Measurements from ENCODE around the gene PNPLA3. TPM values are rescaled to one million over a fixed set of nuclear protein-coding genes. Genes with fewer than 3 reads are reported as not detected.

PNPLA3 gene
- polyA plus RNA-seq, 1 donor from 2014 or later, result not detected

GRCh38 chr22:43955040-43955882 is 31.7 kb downstream of the PNPLA3 start, which contains the start of gene SAMM50:
Gene SAMM50, plus strand, starts transcription at chr22:43955442. Its CDS starts 136 bp downstream, at chr22:43955578.
- Mint-ChIP-seq H3K27ac (peak within 1 kb of the TSS; percentile 88 to 96 (median 91)), H3K4me3 (peak within 1 kb of the TSS; percentile 94 to 100 (median 98)), H3K9me3 (no peaks in the 10 kb centered on the region), H3K36me3 (peaks cover 10% of the 10 kb centered on the region), H3K27me3 (peaks cover 5% of the 10 kb centered on the region), H3K4me1 (peaks cover 19 to 29% (median 22%) of the 10 kb centered on the region in 3 donors)

GRCh38 chr22:43955883-43956782 is 32.5 kb downstream of the PNPLA3 start:
- peaks cover 19 to 29% (median 25%) of the 10 kb centered on the region in 3 donors for H3K4me1 Mint-ChIP-seq
- no peaks in the 10 kb centered on the region for H3K9me3 Mint-ChIP-seq
- peaks cover 5% of the 10 kb centered on the region for H3K27me3 Mint-ChIP-seq
- H3K27ac Mint-ChIP-seq, result peak overlapping the region; percentile 88 to 96 (median 91)
- H3K4me3 Mint-ChIP-seq, result peak overlapping the region; percentile 94 to 100 (median 98)
- H3K36me3 Mint-ChIP-seq, result peaks cover 10% of the 10 kb centered on the region

- H3K36me3 Mint-ChIP-seq, result peaks cover 10% of the 10 kb centered on the region
- peak overlapping the region; percentile 58 to 100 (median 96) for H3K4me3 Mint-ChIP-seq
- peak overlapping the region in 1 of 3 donors; percentile 67 for H3K27ac Mint-ChIP-seq
- H3K27me3 Mint-ChIP-seq, result peaks cover 5% of the 10 kb centered on the region
- peaks cover 19 to 29% (median 25%) of the 10 kb centered on the region in 3 donors for H3K4me1 Mint-ChIP-seq
- no peaks in the 10 kb centered on the region for H3K9me3 Mint-ChIP-seq
These were observed 33.3 kb downstream of the PNPLA3 start for GRCh38 chr22:43956805-43957463.

GRCh38 chr22:43957871-43958270 is 34.3 kb downstream of the PNPLA3 start:
- Mint-ChIP-seq H3K9me3 (no peaks in the 10 kb centered on the region), H3K4me3 (peak overlapping the region; percentile 12 to 64 (median 40)), H3K27ac (no peak overlapping the region), H3K4me1 (peaks cover 19 to 29% (median 25%) of the 10 kb centered on the region in 3 donors), H3K27me3 (peaks cover 5% of the 10 kb centered on the region), H3K36me3 (peaks cover 8% of the 10 kb centered on the region)

- Mint-ChIP-seq H3K27me3 (no peaks in the 10 kb centered on the region), H3K36me3 (peaks cover 15% of the 10 kb centered on the region), H3K4me1 (peaks cover 0 to 4% (median 0%) of the 10 kb centered on the region in 3 donors), H3K9me3 (no peaks in the 10 kb centered on the region), H3K4me3 (no peak overlapping the region), H3K27ac (no peak overlapping the region)
These were observed 40.8 kb downstream of the PNPLA3 start for GRCh38 chr22:43964314-43964857.

GRCh38 chr22:43967069-43967468 is 43.5 kb downstream of the PNPLA3 start:
- Mint-ChIP-seq H3K27ac (no peak overlapping the region), H3K27me3 (no peaks in the 10 kb centered on the region), H3K4me1 (peaks cover 0 to 4% (median 0%) of the 10 kb centered on the region in 3 donors), H3K9me3 (no peaks in the 10 kb centered on the region), H3K4me3 (no peak overlapping the region), H3K36me3 (peaks cover 17% of the 10 kb centered on the region)

GRCh38 chr22:43968614-43969013 is 45.0 kb downstream of the PNPLA3 start:
- Mint-ChIP-seq H3K4me1 (peaks cover 0 to 4% (median 0%) of the 10 kb centered on the region in 3 donors), H3K27me3 (no peaks in the 10 kb centered on the region), H3K27ac (no peak overlapping the region), H3K4me3 (no peak overlapping the region), H3K36me3 (peaks cover 17% of the 10 kb centered on the region), H3K9me3 (no peaks in the 10 kb centered on the region)

- Mint-ChIP-seq H3K9me3 (no peaks in the 10 kb centered on the region), H3K4me1 (peaks cover 0 to 4% (median 0%) of the 10 kb centered on the region in 3 donors), H3K36me3 (peaks cover 17% of the 10 kb centered on the region), H3K27me3 (no peaks in the 10 kb centered on the region), H3K27ac (no peak overlapping the region), H3K4me3 (no peak overlapping the region)
These were observed 45.6 kb downstream of the PNPLA3 start for GRCh38 chr22:43969021-43969878.

- Mint-ChIP-seq H3K36me3 (peaks cover 12% of the 10 kb centered on the region), H3K4me1 (peaks cover 0 to 4% (median 0%) of the 10 kb centered on the region in 3 donors), H3K27me3 (no peaks in the 10 kb centered on the region), H3K4me3 (no peak overlapping the region), H3K27ac (no peak overlapping the region), H3K9me3 (no peaks in the 10 kb centered on the region)
These were observed 46.6 kb downstream of the PNPLA3 start for GRCh38 chr22:43969989-43970755.

GRCh38 chr22:43971112-43971511 is 47.5 kb downstream of the PNPLA3 start:
- Mint-ChIP-seq H3K9me3 (no peaks in the 10 kb centered on the region), H3K36me3 (peaks cover 12% of the 10 kb centered on the region)

GRCh38 chr22:43972931-43973462 is 49.4 kb downstream of the PNPLA3 start:
- Mint-ChIP-seq H3K27ac (no peak overlapping the region), H3K27me3 (no peaks in the 10 kb centered on the region), H3K4me1 (peaks cover 0 to 4% (median 0%) of the 10 kb centered on the region in 3 donors), H3K4me3 (no peak overlapping the region), H3K36me3 (peaks cover 6% of the 10 kb centered on the region), H3K9me3 (no peaks in the 10 kb centered on the region)

More at GRCh38 chr22:43971112-43971511, 47.5 kb downstream of the PNPLA3 start:
- Mint-ChIP-seq H3K27ac (no peak overlapping the region), H3K27me3 (no peaks in the 10 kb centered on the region), H3K4me1 (peaks cover 0 to 4% (median 0%) of the 10 kb centered on the region in 3 donors), H3K4me3 (no peak overlapping the region)

- Mint-ChIP-seq H3K9me3 (no peaks in the 10 kb centered on the region), H3K4me1 (peaks cover 0 to 4% (median 0%) of the 10 kb centered on the region in 3 donors), H3K27me3 (no peaks in the 10 kb centered on the region), H3K4me3 (no peak overlapping the region), H3K36me3 (peaks cover 5% of the 10 kb centered on the region), H3K27ac (no peak overlapping the region)
These were observed 50.5 kb downstream of the PNPLA3 start for GRCh38 chr22:43974028-43974545.

Measured in IgD-negative memory B cell (primary cell).